Right atrium auricular region (tissue), 2 donors: ENCODE data around the gene EXOC3. TPM values are rescaled to one million over a fixed set of nuclear protein-coding genes. Genes with fewer than 3 reads are reported as not detected.
"Not testable (repeated sequence)": the region's sequence is repeated elsewhere in the genome, so short reads cannot be mapped to it uniquely, and the experiment has no call there.

Experiments used
- DNase-seq: peaks from one replicate; pipeline ENCODE4 v3.0.0-alpha.2; 2019; ENCODE audit warnings: low spot score
- H3K27ac ChIP-seq, 2 donors: fragments of 200-600 bp; sonication (generic); 1 replicate in 1 of 2; 2 replicates in 1 of 2; pipeline ENCODE4 v1.5.1; 2016 to 2019
- H3K27me3 ChIP-seq, 2 donors: fragments of 200-600 bp; sonication (generic); one replicate each; pipeline versions ENCODE4 v1.5.1 to v1.6.0; 2017 to 2019
- H3K36me3 ChIP-seq: fragments of 200-600 bp; sonication (generic); one replicate; pipeline ENCODE4 v1.5.1; 2016
- H3K4me1 ChIP-seq, 2 donors: fragments of 200-600 bp; sonication (generic); one replicate each; pipeline versions ENCODE4 v1.5.1 to v1.6.0; 2017 to 2019
- H3K4me3 ChIP-seq, 2 donors: fragments of 200-600 bp; sonication (generic); 1 replicate in 1 of 2; 2 replicates in 1 of 2; pipeline ENCODE4 v1.5.1; 2017 to 2019; ENCODE audit warnings: mild to moderate bottlenecking in 1 of 2, moderate library complexity in 1 of 2
- H3K9me3 ChIP-seq, 2 donors: fragments of 200-600 bp; sonication (generic); one replicate each; pipeline ENCODE4 v1.5.1; 2019
- CTCF ChIP-seq, 2 donors: fragments of 200-600 bp; sonication (generic); IDR thresholded peaks; one replicate each; pipeline ENCODE4 v1.5.1; 2019; ENCODE audit warnings: antibody characterized with exemption in 2 of 2
- total RNA-seq, 2 donors: library from RNA; depleted of rRNA; stranded (reverse); fragments of >200 nt; gene quantifications; one replicate each; pipeline ENCODE4 v1.1.0, GENCODE V29; 2016

The EXOC3 gene
- total RNA-seq, 2 donors from 2014 or later: 34.7 to 40.7 TPM

GRCh38 chr5:396531-396961 is 46.4 kb upstream of the EXOC3 start:
- Histone ChIP-seq H3K4me1 (peaks cover 0 to 14% of the 10 kb centered on the region in 2 donors), H3K36me3 (no peaks in the 10 kb centered on the region), H3K4me3 (no peak overlapping the region), H3K27ac (no peak overlapping the region), H3K9me3 (no peaks in the 10 kb centered on the region), H3K27me3 (no peaks in the 10 kb centered on the region)
- no peak for TF ChIP-seq CTCF (IDR thresholded peaks at IDR 0.05)
- DNase-seq: peak; percentile 52

GRCh38 chr5:398141-398474 is 44.9 kb upstream of the EXOC3 start:
- not testable (repeated sequence) for H3K27ac ChIP-seq, H3K36me3 ChIP-seq, H3K4me3 ChIP-seq, H3K27me3 ChIP-seq, H3K9me3 ChIP-seq, DNase-seq
- peaks cover 0 to 14% of the 10 kb centered on the region in 2 donors for H3K4me1 ChIP-seq

- Histone ChIP-seq H3K4me3 (no peak overlapping the region), H3K27me3 (no peaks in the 10 kb centered on the region), H3K36me3 (no peaks in the 10 kb centered on the region), H3K4me1 (peaks cover 0 to 14% of the 10 kb centered on the region in 2 donors), H3K9me3 (no peaks in the 10 kb centered on the region), H3K27ac (no peak overlapping the region)
- no peak for TF ChIP-seq CTCF (IDR thresholded peaks at IDR 0.05)
- peak; percentile 44 for DNase-seq
These were observed 44.3 kb upstream of the EXOC3 start for GRCh38 chr5:398475-399295.

GRCh38 chr5:399296-400281 is 43.4 kb upstream of the EXOC3 start:
- DNase-seq: peak; percentile 85
- Histone ChIP-seq H3K9me3 (no peaks in the 10 kb centered on the region), H3K4me1 (peaks cover 0 to 14% of the 10 kb centered on the region in 2 donors), H3K36me3 (no peaks in the 10 kb centered on the region), H3K27ac (peak overlapping the region in 1 of 2 donors; percentile 60), H3K4me3 (peak overlapping the region in 1 of 2 donors; percentile 21), H3K27me3 (no peaks in the 10 kb centered on the region)
- TF ChIP-seq CTCF (IDR thresholded peaks at IDR 0.05): no peak

GRCh38 chr5:400282-401145 is 42.5 kb upstream of the EXOC3 start:
- DNase-seq: peak; percentile 40
- H3K27ac ChIP-seq: peak overlapping the region in 1 of 2 donors; percentile 60
- H3K4me3 ChIP-seq: peak overlapping the region in 1 of 2 donors; percentile 21
- H3K9me3 ChIP-seq: no peaks in the 10 kb centered on the region
- H3K36me3 ChIP-seq: no peaks in the 10 kb centered on the region
- peaks cover 0 to 14% of the 10 kb centered on the region in 2 donors for H3K4me1 ChIP-seq
- no peak for TF ChIP-seq CTCF (IDR thresholded peaks at IDR 0.05)
- no peaks in the 10 kb centered on the region for H3K27me3 ChIP-seq
